ENCODE data around the gene BOD1L1.

BOD1L1 gene

DNA sequence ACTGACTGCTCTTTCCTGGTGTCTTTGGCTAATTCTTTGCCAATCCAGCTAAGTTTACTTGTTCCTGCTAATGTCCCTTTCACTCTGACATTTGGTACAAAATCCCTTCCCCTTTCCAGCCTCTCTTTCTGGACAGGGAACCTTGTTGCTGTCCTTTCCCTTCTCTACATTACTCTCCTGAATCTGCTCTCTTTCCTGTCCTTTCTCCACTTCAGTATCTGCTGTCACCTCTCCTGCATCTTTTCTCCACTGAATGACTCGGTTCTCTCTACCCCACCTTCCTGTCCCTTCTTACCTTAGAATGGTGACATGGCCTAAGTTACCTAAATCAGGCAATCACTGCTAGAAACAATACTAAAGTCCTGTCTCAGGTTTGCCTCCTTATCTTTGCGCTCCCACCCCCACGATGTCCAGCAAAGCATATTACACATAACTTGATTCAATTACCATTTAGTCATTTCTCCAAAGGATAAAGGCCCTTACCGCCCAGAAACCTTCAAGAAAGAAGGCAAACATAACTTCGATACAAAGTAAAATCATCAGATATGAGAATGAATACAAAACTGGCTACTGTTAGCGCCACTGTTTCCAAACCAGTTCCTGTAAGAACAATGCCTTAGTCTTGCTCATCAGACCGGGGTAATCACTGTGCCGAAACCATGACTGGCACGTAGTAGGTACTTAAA is 890 bp downstream of the BOD1L1 start:
- DNase-seq (ENCODE audit: low read depth in 2 of 3, low spot score in 1 of 3) = no peak

- DNase-seq (ENCODE audit: low read depth in 2 of 3, low spot score in 1 of 3) = no peak
Observed at GRCh38 chr4:13618212-13618806, 9.2 kb downstream of the BOD1L1 start.

- DNase-seq (ENCODE audit: low read depth in 2 of 3, low spot score in 1 of 3) = no peak
Observed at GRCh38 chr4:13617801-13618200, 9.7 kb downstream of the BOD1L1 start.

- no peak for DNase-seq (ENCODE audit: low read depth in 2 of 3, low spot score in 1 of 3)
Observed at GRCh38 chr4:13616597-13616996, 10.9 kb downstream of the BOD1L1 start.

DNA sequence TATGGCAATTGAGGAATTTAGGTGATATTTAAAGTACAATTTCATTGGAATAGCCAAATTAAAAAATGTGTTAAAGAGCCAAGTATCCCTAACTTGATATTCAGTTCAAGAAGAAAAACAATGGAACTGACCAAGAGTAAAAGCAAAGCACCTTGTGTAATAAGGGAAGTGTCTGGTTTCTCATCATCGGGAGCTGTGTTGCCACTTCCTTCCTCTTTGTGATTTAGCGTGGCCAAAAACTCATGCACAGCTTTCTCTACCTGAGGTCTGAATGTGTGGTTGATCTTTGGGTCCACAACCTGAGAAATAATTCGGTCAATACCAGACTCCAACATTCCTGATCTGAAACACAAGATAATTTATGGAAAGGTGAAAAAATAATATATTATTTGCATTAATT is 12.4 kb downstream of the BOD1L1 start:
- no peak for DNase-seq (ENCODE audit: low read depth in 2 of 3, low spot score in 1 of 3)

GRCh38 chr4:13612569-13612968 is 15.0 kb downstream of the BOD1L1 start:
- DNase-seq (ENCODE audit: low read depth in 2 of 3, low spot score in 1 of 3) = no peak

DNA sequence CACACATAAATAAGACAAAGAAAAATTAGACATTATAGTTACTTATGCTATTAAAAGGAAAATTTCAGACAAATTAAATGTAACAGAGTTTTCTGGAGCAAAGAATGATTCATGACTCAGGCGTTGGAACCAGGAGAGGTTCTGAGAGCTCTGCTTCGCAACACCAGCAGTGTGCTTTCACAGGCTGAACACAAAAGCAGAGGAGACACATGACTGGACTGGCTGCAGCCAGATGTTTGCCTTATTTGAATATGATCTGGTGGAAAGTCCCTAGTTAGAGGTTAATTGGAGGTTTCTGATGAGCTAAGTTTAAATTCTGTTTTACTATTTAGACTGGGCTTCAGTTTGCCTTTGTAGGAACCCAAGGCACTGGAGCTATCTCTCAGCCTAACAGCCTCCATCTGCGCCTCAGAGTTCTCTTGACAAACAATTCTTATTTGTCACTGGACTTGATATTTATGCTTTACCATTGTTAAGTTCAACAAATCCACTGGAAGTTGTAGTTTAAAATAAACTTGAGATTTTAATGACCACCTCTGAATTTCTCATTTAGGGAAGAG is 16.2 kb downstream of the BOD1L1 start:
- DNase-seq (ENCODE audit: low read depth in 2 of 3, low spot score in 1 of 3) = no peak

- no peak for DNase-seq (ENCODE audit: low read depth in 2 of 3, low spot score in 1 of 3)
Observed at GRCh38 chr4:13605330-13605729, 22.2 kb downstream of the BOD1L1 start.

DNA sequence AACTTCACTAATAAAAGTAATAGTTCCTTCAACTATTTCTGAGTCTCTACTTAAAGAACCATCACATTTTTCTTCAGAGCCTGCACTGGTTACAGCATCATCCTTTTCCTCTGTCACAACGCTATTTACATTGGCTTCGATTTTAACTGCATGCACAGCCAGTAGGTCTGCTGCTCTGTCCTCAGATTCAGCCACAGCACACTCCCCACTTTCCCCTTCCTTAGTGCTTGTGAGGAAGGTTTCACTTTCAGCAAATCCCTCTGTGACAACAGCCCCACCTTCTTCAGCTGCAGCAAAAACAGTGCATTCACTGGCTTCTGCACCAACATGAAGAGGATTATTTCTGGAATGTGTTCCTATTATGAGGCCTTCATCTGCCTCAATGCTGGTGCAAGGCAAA is 25.7 kb downstream of the BOD1L1 start:
- no peak for DNase-seq (ENCODE audit: low read depth in 2 of 3, low spot score in 1 of 3)

DNA sequence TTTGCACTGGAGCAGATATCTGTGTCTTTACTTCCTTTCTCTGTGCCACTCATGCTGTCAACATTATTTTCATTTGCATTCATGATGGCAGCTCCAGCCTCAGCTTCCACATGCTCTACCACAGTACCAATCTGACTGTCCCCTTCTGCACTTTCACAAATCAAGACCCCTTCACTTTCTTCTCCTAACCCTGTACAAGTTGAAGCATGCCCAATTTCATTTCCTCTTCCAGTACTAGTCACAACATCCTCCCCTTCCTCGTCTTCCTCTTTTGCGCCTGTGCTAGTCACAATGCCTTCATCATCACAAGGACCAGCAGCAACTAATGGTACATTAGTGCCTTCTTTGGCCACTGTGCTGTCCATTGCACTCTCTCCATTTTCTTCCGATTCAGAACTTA is 26.5 kb downstream of the BOD1L1 start:
- DNase-seq (ENCODE audit: low read depth in 2 of 3, low spot score in 1 of 3) = no peak

DNA sequence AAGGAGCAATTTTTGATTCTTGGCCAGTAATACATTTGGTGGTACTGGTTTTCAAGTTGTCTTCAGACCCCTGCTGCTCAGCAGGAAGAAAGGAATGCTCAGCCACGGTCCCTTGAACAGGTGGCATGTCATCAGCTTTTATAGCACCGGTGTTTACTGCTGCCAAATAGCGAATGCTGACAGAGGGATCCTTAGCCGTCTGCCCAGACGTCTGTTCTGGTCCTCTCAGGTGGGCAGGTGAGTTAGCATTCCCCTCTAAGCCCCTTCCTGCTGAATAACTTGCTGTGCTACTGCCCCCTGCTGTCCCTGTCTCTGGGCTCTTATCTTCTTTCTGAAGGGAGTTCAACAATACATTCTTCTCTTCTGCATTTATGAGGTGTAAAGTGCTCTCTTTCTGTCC is 28.4 kb downstream of the BOD1L1 start:
- no peak for DNase-seq (ENCODE audit: low read depth in 2 of 3, low spot score in 1 of 3)

- DNase-seq (ENCODE audit: low read depth in 2 of 3, low spot score in 1 of 3) = no peak
Observed at GRCh38 chr4:13597604-13598003, 29.9 kb downstream of the BOD1L1 start.

DNA sequence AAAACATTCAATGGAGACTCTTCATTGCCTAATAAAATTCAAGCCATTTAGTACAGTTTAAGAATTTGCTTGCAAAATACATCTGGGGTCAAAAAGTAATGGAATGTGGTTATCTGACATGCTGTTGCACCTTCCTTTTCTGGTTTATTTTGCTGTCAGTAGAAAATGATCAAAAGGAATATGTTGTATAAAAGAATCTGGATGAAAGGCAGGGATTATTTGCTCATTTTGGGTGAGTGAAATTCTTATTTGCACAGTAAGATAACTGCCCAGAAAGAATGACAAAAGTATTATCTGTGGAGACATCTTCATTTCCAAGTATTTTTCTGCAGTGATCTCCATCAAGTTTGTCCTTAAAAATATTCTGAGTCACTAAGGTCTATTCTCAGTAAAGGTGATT is 30.4 kb downstream of the BOD1L1 start:
- no peak for DNase-seq (ENCODE audit: low read depth in 2 of 3, low spot score in 1 of 3)

GRCh38 chr4:13592220-13592619 is 35.3 kb downstream of the BOD1L1 start:
- DNase-seq (ENCODE audit: low read depth in 2 of 3, low spot score in 1 of 3) = no peak

- DNase-seq (ENCODE audit: low read depth in 2 of 3, low spot score in 1 of 3) = no peak
Observed at GRCh38 chr4:13590766-13591165, 36.8 kb downstream of the BOD1L1 start.

DNA sequence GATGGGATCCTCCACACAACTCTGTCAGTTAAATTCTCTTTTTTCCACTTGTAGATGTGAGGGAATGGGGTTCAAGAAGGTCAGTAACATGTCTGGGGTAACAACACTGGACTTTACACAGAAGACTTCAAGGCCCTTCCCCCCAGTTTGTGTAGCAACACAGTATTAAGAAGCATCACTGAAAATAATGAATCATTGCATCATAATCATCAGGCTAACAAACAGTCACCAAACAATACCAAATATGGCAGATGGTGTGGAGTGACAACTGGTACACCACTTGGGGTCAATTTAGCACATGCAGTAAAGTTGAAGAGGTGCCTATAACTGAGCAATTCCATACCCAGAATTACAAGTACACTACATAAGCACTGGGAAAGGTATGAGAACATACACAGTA is 38.6 kb downstream of the BOD1L1 start:
- no peak for DNase-seq (ENCODE audit: low read depth in 2 of 3, low spot score in 1 of 3)

- no peak for DNase-seq (ENCODE audit: low read depth in 2 of 3, low spot score in 1 of 3)
Observed at GRCh38 chr4:13584481-13584880, 43.0 kb downstream of the BOD1L1 start.

GRCh38 chr4:13580036-13580435 is 47.5 kb downstream of the BOD1L1 start:
- DNase-seq (ENCODE audit: low read depth in 2 of 3, low spot score in 1 of 3) = no peak

- DNase-seq (ENCODE audit: low read depth in 2 of 3, low spot score in 1 of 3) = no peak
Observed at GRCh38 chr4:13577660-13578059, 49.9 kb downstream of the BOD1L1 start.

- no peak for DNase-seq (ENCODE audit: low read depth in 2 of 3, low spot score in 1 of 3)
Observed at GRCh38 chr4:13570916-13571315, 56.6 kb downstream of the BOD1L1 start.

DNA sequence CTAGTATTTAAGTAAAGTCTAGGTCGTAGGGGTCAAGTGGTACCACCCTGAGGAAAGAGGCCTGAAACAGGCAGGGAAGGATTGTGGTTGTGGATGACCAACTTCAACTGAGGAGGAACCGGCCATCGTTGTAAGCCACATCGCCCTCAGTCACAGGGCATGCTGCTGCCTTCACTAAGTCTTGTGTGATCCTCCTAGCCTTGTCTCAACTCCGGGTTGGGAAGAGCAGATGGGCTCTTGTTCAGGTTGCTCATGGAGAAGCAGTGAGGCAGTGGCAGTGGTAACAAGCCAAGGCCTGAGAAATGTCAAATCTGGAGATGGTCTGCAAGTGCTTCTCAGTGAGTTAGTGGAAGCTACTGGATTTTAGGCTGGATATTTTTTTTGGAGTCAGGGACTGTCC is 60.4 kb downstream of the BOD1L1 start:
- DNase-seq (ENCODE audit: low read depth in 2 of 3, low spot score in 1 of 3) = no peak

- DNase-seq (ENCODE audit: low read depth in 2 of 3, low spot score in 1 of 3) = no peak
Observed at GRCh38 chr4:13562876-13563275, 64.6 kb downstream of the BOD1L1 start.

GRCh38 chr4:13561673-13562072 is 65.9 kb downstream of the BOD1L1 start:
- DNase-seq (ENCODE audit: low read depth in 2 of 3, low spot score in 1 of 3) = no peak
